SK-N-DZ (cell line): Measurements from ENCODE around the gene DHX58.

Source experiments
- DNase-seq: peaks from one replicate; pipeline ENCODE4 v3.0.0-alpha.2; 2015; ENCODE audit warnings: low spot score

The DHX58 gene

GRCh38 chr17:42087736-42088705, 24.5 kb downstream of the DHX58 start:
- DNase-seq, result no peak

- DNase-seq, result peak; percentile 76
These were observed 25.3 kb downstream of the DHX58 start for GRCh38 chr17:42087042-42087701.

- DNase-seq, result no peak
These were observed 30.9 kb downstream of the DHX58 start for GRCh38 chr17:42081516-42082129.

- no peak for DNase-seq
These were observed 33.0 kb downstream of the DHX58 start for GRCh38 chr17:42079541-42079940.

- DNase-seq, result no peak
These were observed 34.0 kb downstream of the DHX58 start for GRCh38 chr17:42078396-42079043.

GRCh38 chr17:42077755-42078154, 34.8 kb downstream of the DHX58 start:
- no peak for DNase-seq

GRCh38 chr17:42076797-42077559, 35.5 kb downstream of the DHX58 start:
- no peak for DNase-seq

GRCh38 chr17:42075789-42076188, 36.7 kb downstream of the DHX58 start:
- no peak for DNase-seq

GRCh38 chr17:42072323-42073187, 40.0 kb downstream of the DHX58 start:
- DNase-seq, result no peak

GRCh38 chr17:42071810-42072209, 40.7 kb downstream of the DHX58 start:
- no peak for DNase-seq

- DNase-seq, result no peak
These were observed 43.5 kb downstream of the DHX58 start for GRCh38 chr17:42068979-42069378.

- peak; percentile 84 for DNase-seq
These were observed 45.0 kb downstream of the DHX58 start for GRCh38 chr17:42067371-42068091.

GRCh38 chr17:42065201-42065600, 47.3 kb downstream of the DHX58 start:
- DNase-seq, result no peak

- no peak for DNase-seq
These were observed 49.8 kb downstream of the DHX58 start for GRCh38 chr17:42062681-42063080.

GRCh38 chr17:42061646-42062487, 50.6 kb downstream of the DHX58 start:
- peak; percentile 41 for DNase-seq

GRCh38 chr17:42060231-42060630, 52.3 kb downstream of the DHX58 start:
- no peak for DNase-seq

- DNase-seq, result no peak
These were observed 52.7 kb downstream of the DHX58 start for GRCh38 chr17:42059815-42060214.

- DNase-seq, result no peak
These were observed 54.5 kb downstream of the DHX58 start for GRCh38 chr17:42058063-42058462.
